ENCODE measurements around the gene LAMA2.

LAMA2 gene

DNA sequence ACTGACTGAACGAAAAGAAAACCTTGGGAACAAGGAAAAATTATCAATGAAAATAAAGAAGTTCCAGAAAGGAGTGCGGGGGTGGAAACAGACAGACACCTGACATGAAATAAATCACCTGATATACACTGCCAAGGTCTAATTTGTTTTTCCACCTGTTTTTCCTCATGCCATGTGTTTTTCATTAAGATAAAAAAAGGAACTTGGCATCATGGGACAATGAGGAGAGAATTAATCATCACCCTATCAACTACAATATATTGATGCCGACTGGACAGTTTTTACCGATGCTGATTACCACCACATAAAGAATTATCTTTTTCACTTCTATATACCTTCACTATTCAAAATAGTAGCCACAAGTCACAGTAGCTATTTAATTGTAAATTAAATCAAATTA is 593.9 kb downstream of the LAMA2 start:
- no peaks in the 10 kb centered on the region for H3K36me3 ChIP-seq (replicated peaks; ENCODE audit: insufficient read depth, low read length)

DNA sequence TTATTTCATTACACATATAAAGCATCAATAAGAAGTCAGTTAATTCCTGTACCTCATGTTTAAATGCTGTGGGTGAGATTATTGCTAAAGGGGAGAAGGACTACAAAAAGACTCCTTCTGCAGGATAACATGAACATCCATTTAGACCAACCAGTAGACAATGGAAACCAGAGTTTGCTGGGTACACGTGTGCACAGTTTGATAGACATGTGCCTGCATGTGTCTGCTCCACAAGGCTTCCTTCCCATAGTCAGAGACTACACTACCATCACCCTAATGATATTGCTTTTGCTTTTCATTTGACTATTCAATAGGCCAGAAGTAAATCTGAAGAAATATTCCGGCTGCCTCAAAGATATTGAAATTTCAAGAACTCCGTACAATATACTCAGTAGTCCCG is 595.4 kb downstream of the LAMA2 start:
- no peaks in the 10 kb centered on the region for H3K4me1 ChIP-seq (ENCODE audit: low read length)
- H3K9me3 ChIP-seq (replicated peaks; ENCODE audit: insufficient read depth, low read length): no peaks in the 10 kb centered on the region
- H3K27ac ChIP-seq (ENCODE audit: low read length): no peak overlapping the region
- no peak overlapping the region for H3K9ac ChIP-seq (ENCODE audit: low read length)
- H3K4me3 ChIP-seq (ENCODE audit: low read length): no peak overlapping the region
- H4K20me1 ChIP-seq (ENCODE audit: insufficient read depth, low read length): no peaks in the 10 kb centered on the region
- H2AFZ ChIP-seq (ENCODE audit: low read length): no peak overlapping the region
- no peak overlapping the region for H3K4me2 ChIP-seq (ENCODE audit: low read depth, low read length)
- TF ChIP-seq EZH2phosphoT487 (IDR thresholded peaks at IDR 0.05; ENCODE audit: low read length): no peak
- no peak for TF ChIP-seq EZH2 (optimal IDR thresholded peaks at IDR 0.05; ENCODE audit: low read depth, low read length)
- TF ChIP-seq, protein P1, sequence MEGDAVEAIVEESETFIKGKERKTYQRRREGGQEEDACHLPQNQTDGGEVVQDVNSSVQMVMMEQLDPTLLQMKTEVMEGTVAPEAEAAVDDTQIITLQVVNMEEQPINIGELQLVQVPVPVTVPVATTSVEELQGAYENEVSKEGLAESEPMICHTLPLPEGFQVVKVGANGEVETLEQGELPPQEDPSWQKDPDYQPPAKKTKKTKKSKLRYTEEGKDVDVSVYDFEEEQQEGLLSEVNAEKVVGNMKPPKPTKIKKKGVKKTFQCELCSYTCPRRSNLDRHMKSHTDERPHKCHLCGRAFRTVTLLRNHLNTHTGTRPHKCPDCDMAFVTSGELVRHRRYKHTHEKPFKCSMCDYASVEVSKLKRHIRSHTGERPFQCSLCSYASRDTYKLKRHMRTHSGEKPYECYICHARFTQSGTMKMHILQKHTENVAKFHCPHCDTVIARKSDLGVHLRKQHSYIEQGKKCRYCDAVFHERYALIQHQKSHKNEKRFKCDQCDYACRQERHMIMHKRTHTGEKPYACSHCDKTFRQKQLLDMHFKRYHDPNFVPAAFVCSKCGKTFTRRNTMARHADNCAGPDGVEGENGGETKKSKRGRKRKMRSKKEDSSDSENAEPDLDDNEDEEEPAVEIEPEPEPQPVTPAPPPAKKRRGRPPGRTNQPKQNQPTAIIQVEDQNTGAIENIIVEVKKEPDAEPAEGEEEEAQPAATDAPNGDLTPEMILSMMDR (IDR thresholded peaks at IDR 0.05; ENCODE audit: low read length): no peak
- no peaks in the 10 kb centered on the region for H3K27me3 ChIP-seq (replicated peaks; ENCODE audit: insufficient read depth, low read length)
- H3K9me2 ChIP-seq (replicated peaks; ENCODE audit: insufficient read depth, low read length): no peaks in the 10 kb centered on the region
- no peaks in the 10 kb centered on the region for H3K79me2 ChIP-seq (ENCODE audit: low read length)
- H3K36me3 ChIP-seq (replicated peaks; ENCODE audit: insufficient read depth, low read length): no peaks in the 10 kb centered on the region
- DNase-seq: no peak
- H3F3A ChIP-seq (ENCODE audit: insufficient read depth, low read length): no peaks in the 10 kb centered on the region

More for the DNA sequence above, 593.9 kb downstream of the LAMA2 start:
- no peak for TF ChIP-seq EZH2phosphoT487 (IDR thresholded peaks at IDR 0.05; ENCODE audit: low read length)
- TF ChIP-seq EZH2 (optimal IDR thresholded peaks at IDR 0.05; ENCODE audit: low read depth, low read length): no peak
- TF ChIP-seq, protein P1 (IDR thresholded peaks at IDR 0.05; ENCODE audit: low read length): no peak
- DNase-seq: no peak
- H3K9me3 ChIP-seq (replicated peaks; ENCODE audit: insufficient read depth, low read length): no peaks in the 10 kb centered on the region
- H3K4me3 ChIP-seq (ENCODE audit: low read length): no peak overlapping the region
- H3K4me2 ChIP-seq (ENCODE audit: low read depth, low read length): no peak overlapping the region
- no peaks in the 10 kb centered on the region for H3K4me1 ChIP-seq (ENCODE audit: low read length)
- H3K79me2 ChIP-seq (ENCODE audit: low read length): no peaks in the 10 kb centered on the region
- H3K27me3 ChIP-seq (replicated peaks; ENCODE audit: insufficient read depth, low read length): no peaks in the 10 kb centered on the region
- no peaks in the 10 kb centered on the region for H3F3A ChIP-seq (ENCODE audit: insufficient read depth, low read length)
- H4K20me1 ChIP-seq (ENCODE audit: insufficient read depth, low read length): no peaks in the 10 kb centered on the region
- no peak overlapping the region for H3K9ac ChIP-seq (ENCODE audit: low read length)
- no peak overlapping the region for H3K27ac ChIP-seq (ENCODE audit: low read length)
- no peaks in the 10 kb centered on the region for H3K9me2 ChIP-seq (replicated peaks; ENCODE audit: insufficient read depth, low read length)
- H2AFZ ChIP-seq (ENCODE audit: low read length): no peak overlapping the region

GRCh38 chr6:129481706-129482105 is 598.8 kb downstream of the LAMA2 start:
- Histone ChIP-seq H3K9me2 (replicated peaks; ENCODE audit: insufficient read depth, low read length) (no peaks in the 10 kb centered on the region), H3K4me2 (ENCODE audit: low read depth, low read length) (no peak overlapping the region), H3K36me3 (replicated peaks; ENCODE audit: insufficient read depth, low read length) (no peaks in the 10 kb centered on the region)

More at GRCh38 chr6:129481706-129482105, 598.8 kb downstream of the LAMA2 start:
- Histone ChIP-seq H3F3A (ENCODE audit: insufficient read depth, low read length) (no peaks in the 10 kb centered on the region), H3K4me1 (ENCODE audit: low read length) (no peaks in the 10 kb centered on the region), H3K79me2 (ENCODE audit: low read length) (no peaks in the 10 kb centered on the region), H3K9me3 (replicated peaks; ENCODE audit: insufficient read depth, low read length) (no peaks in the 10 kb centered on the region), H3K27me3 (replicated peaks; ENCODE audit: insufficient read depth, low read length) (no peaks in the 10 kb centered on the region), H2AFZ (ENCODE audit: low read length) (no peak overlapping the region), H4K20me1 (ENCODE audit: insufficient read depth, low read length) (no peaks in the 10 kb centered on the region), H3K4me3 (ENCODE audit: low read length) (no peak overlapping the region), H3K9ac (ENCODE audit: low read length) (no peak overlapping the region), H3K27ac (ENCODE audit: low read length) (no peak overlapping the region)
- TF ChIP-seq EZH2phosphoT487 (IDR thresholded peaks at IDR 0.05; ENCODE audit: low read length) (no peak), EZH2 (optimal IDR thresholded peaks at IDR 0.05; ENCODE audit: low read depth, low read length) (no peak)
- TF ChIP-seq, protein P1 (IDR thresholded peaks at IDR 0.05; ENCODE audit: low read length): no peak
- DNase-seq: no peak
